Measurements from ENCODE around the gene ARHGAP32.
"Not testable (repeated sequence)": the region's sequence is repeated elsewhere in the genome, so short reads cannot be mapped to it uniquely, and the experiment has no call there.

DNA sequence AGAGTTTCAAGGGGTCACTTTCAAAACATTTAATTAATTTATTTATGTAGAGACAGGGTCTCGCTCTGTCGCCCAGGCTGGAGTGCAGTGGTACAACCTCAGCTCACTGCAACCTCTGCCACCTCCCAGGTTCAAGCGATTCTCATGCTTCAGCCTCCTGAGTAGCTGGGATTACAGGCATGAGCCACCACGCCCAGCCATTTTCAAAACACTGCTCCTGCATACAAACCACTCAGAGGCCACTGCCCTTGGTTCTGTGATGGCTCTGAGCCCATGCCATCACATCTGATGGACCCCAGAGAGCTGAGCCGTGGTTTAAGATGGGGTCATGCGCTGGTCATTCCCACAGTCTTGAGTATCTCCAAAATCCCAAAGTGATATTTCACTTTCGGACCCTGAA is 272.5 kb downstream of the ARHGAP32 start:
- TF ChIP-seq, protein P1, sequence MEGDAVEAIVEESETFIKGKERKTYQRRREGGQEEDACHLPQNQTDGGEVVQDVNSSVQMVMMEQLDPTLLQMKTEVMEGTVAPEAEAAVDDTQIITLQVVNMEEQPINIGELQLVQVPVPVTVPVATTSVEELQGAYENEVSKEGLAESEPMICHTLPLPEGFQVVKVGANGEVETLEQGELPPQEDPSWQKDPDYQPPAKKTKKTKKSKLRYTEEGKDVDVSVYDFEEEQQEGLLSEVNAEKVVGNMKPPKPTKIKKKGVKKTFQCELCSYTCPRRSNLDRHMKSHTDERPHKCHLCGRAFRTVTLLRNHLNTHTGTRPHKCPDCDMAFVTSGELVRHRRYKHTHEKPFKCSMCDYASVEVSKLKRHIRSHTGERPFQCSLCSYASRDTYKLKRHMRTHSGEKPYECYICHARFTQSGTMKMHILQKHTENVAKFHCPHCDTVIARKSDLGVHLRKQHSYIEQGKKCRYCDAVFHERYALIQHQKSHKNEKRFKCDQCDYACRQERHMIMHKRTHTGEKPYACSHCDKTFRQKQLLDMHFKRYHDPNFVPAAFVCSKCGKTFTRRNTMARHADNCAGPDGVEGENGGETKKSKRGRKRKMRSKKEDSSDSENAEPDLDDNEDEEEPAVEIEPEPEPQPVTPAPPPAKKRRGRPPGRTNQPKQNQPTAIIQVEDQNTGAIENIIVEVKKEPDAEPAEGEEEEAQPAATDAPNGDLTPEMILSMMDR (IDR thresholded peaks at IDR 0.05) = not testable (repeated sequence)
- not testable (repeated sequence) for TF ChIP-seq POLR2A (IDR thresholded peaks at IDR 0.05)
